GM18909 (cell line): Measurements from ENCODE around the gene GRSF1.
"Not testable (repeated sequence)": the region's sequence is repeated elsewhere in the genome, so short reads cannot be mapped to it uniquely, and the experiment has no call there.

ENCODE experiments used
- ATAC-seq: cut with Tn5 transposase; IDR thresholded peaks from one replicate; pipeline ENCODE4 v1.9.1; 2021; ENCODE audit warnings: mild to moderate bottlenecking; ENCODE audit not compliant: unreplicated experiment, poor library complexity

GRSF1 gene, protein sequence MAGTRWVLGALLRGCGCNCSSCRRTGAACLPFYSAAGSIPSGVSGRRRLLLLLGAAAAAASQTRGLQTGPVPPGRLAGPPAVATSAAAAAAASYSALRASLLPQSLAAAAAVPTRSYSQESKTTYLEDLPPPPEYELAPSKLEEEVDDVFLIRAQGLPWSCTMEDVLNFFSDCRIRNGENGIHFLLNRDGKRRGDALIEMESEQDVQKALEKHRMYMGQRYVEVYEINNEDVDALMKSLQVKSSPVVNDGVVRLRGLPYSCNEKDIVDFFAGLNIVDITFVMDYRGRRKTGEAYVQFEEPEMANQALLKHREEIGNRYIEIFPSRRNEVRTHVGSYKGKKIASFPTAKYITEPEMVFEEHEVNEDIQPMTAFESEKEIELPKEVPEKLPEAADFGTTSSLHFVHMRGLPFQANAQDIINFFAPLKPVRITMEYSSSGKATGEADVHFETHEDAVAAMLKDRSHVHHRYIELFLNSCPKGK

DNA sequence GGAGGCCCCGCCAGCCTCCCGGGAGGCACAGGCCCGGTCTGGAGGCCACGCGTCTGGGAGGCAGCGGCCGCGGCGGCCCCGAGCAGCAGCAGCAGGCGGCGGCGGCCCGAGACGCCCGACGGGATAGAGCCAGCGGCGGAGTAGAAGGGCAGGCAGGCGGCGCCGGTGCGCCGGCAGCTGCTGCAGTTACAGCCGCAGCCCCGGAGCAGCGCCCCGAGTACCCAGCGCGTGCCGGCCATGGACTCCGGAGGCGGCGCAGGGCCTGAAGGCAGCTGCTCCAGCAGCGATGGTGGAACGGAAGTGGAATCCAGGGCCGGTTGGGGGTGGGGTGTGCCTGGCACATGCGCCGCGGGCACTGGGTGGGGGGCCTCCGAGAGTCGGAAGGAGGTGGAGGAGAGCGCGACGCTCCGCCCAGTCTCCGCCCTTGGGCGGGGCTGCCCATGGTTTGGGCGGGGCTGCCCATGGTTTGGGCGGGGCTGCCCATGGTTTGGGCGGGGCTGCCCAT, at the start of gene GRSF1:
TSS of gene GRSF1 (minus strand) at position 302 of the 505 bp plus-strand sequence. CDS start at position 239, 63 bp downstream.
- ATAC-seq, result peak; percentile 69

DNA sequence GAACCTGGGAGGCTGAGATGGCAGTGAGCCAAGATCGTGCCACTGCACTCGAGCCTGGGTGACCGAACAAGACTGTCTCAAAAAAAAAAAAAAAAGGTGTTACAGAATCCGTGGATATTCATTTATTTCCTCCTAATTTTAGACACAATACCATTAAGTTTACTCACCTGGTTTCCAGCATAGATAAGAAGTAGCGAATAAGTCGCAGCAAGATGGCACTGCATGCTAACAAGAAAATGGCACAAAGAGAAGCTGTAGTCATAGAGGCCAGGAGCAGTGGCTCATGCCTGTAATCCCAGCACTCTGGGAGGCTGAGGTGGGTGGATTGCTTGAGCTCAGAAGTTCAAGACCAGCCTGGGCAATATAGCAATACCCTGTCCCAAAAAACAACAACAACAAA, 45.5 kb upstream of the GRSF1 start:
- ATAC-seq, result no peak

DNA sequence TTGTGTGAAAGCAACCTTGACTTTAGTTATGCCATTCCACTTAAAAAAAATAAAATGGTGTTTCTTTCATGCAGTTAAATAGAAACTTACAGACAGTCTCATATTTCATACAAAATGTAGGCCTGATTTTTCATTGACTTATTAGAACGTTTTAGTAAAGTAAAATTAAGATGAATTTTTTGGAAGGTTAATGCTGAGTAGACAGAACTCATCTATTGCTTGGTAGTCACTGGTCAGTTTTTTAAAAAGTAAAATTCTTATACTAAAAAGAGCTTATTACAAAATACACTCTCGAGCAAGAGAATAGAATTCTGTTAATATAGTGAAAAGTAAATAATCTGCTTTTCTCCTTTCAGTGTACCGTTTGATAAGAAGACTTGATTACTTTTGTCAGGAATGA, 41.0 kb upstream of the GRSF1 start:
- ATAC-seq, result no peak

DNA sequence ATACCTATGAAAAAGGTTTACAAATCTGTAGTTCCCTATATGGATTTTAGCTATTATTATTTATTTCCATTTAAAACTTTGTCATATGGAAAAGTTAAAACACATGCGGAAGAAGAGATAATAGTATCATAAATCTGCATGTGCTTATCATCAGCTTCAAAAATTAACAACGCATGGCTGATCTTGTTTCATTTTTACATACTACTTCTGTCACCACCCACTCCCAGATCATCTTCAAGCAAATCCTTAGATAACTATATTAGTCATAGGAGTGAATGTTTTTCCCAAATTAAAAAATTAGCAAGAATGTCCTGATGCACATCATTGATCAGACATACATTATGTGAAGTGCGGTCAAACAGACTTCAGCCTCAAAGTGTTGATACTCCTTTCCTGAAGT, 37.9 kb upstream of the GRSF1 start:
- no peak for ATAC-seq

DNA sequence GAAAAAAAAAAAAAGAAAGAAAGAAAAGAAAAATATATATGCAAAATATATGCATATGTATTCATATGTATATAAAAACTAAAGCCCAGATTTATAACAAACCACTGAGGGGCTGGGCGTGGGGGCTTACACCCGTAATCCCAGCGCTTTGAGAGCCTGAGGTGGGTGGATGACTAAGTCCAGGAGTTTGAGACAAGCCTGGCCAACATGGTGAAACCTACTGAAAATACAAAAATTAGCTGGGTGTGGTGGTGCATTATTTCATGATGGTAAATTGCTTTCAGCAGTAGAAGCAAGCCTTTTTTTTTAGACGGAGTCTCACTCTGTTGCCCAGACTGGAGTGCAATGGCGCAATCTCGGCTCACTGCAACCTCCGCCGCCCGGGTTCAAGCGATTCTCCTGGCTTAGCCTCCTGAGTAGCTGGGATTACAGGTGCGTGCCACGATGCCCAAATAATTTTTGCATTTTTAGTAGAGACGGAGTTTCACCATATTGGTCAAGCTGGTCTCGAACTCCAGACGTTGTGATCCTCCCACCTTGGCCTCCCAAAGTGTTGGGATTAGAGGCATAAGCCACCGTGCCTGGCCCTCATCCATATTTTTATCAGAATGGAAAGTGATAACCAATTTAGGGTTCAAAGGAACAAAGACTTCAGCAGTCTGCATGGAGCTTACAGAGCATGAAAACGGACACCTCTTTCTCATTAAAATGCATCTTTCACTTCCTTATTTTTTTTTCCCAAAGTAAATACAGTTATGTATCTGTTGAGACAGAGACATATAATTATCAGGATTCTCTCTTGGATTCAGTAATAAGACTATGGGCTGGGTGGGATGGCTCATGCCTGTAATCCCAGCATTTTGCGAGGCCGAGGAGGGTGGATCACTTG, 34.8 kb upstream of the GRSF1 start:
- ATAC-seq, result peak; percentile 80

DNA sequence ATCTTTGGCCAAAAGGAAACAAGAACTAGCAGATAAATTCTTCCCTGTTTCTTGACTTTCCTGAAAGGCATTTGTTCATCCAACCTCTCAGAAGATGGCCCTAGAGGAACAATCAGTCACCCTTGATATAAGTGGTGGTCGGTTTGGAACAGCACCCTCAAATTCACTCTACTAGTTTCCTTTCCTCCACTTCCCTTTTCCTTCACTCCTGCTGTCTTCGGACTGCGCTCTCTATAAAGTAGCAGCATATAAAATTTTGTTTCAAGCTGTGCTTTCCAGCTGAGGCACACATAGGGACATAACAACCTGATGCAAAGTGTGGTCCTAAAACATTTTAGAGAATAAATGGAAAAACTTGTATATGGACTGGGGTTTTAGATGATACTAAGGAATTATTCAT, 33.5 kb upstream of the GRSF1 start:
- no peak for ATAC-seq

DNA sequence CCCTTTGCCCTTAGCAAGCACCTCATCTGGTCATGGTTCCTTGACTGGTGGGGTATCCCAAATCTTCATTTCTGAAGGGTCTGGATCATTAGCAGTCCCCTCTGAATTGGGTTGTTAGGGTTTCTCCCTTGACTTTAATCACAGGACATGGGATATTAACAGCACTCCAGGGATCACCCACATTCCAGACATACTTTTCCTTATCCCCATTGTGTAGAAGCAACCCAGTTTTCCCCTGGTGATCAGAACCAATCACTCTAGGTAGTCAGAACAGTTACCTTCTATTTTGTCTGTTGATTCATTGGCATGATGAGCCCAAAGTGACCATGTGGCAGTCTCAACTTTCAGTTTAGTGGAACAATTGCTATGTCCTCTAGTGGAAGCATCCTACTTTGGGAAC, 29.1 kb upstream of the GRSF1 start:
- ATAC-seq, result no peak

DNA sequence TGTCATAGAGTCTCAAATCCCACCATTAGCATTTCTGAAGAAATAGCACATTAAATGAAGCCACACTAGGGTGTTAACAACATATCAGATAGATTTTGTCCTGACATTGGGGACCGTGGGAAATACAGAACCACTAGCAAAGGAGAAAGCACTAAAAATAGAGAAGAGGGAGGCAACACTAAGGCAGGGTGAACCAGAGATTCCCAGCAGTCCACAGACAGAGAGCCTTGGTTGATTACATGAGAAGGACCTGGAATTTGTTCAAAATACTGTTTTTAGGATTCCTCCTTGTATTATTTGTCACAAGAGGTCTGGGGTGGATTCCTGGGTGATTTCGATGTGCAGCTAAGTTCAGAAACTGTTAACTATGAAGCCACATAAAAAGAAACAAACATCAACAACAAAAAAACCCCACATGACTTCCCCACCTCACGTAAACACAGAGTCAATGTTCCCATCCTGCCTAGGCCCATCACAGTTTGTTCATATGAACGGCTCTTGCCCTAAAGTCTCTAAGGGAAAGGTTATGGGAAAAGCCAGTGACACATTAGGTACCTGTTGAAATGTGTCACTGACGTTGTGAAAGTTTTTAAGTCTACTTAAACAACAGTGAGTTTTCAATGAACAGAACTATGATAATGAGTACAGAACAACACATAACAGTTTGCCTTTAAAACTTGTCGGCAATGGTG, 23.6 kb upstream of the GRSF1 start:
- ATAC-seq, result peak; percentile 64

DNA sequence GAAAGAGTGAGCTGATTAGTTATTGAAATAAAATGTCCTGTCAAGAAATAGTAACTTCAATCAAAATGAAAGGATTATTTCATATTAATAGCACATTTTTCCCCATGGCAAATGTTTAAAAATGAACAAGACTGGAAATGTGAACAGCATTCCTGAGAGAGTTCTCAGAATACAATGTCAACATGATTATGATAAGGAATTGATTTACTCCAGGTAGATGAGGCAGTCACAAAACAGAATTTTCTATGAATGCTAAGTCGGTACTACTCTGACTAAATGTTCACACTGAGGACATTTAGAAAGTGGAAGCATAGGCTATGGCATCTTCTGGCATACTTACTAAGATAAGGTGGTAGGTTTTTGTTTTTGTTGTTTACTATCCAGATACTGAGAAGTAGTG, 19.4 kb upstream of the GRSF1 start:
- no peak for ATAC-seq

DNA sequence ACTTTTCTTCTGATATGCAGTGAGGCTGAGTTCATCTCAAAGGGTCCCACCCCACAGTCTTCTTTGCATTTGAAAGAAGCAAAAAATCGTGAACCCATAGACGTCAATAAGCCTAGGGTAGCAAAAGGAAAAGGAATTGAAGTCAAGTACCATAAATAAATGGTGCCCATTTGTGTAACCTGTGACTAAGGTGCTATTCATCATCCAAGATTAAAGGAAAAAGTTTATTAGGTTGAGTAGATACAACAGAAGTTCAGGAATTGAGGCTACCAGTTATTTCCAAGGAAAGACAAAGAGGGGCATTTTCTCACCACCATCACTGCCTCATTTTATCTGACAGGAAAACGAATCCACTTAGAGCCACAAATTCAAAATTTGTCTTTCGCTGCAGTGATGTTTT, 18.8 kb upstream of the GRSF1 start:
- ATAC-seq, result no peak

DNA sequence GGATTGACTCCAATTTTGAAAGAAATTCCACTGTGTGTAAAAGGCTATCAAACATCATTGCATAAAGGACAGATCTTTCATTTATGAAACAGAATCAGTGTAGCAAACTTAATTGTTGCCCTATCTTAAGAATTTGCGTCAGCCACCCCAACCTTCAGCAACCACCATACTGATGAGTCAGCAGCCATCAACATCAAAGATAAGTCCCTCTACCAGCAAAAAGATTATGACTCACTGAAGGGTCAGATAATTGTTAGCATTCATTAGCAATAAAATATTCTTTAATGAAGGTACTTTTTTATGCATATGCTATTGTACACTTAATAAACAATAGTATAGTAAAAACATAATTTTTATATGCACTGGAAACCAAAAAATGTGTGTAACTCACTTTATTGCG, 15.8 kb upstream of the GRSF1 start:
- no peak for ATAC-seq

DNA sequence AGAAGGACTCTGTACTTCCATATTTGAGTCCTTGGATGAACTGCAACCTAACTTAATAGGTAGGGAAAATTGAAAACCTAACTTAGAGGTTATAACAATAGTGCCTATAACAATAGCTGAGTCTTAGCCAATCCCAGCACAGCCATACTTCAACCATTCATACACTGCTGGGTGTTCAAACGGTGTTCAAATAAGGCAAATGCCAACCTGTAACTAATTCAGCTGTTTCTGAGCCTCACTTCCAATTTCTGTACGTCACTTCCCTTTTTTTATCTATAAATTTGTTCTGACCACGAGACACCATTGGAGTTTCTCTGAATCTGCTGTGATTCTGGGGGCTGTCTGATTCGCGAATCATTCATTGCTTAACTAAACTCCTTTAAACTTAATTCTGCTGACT, 9.6 kb upstream of the GRSF1 start:
- ATAC-seq, result no peak

DNA sequence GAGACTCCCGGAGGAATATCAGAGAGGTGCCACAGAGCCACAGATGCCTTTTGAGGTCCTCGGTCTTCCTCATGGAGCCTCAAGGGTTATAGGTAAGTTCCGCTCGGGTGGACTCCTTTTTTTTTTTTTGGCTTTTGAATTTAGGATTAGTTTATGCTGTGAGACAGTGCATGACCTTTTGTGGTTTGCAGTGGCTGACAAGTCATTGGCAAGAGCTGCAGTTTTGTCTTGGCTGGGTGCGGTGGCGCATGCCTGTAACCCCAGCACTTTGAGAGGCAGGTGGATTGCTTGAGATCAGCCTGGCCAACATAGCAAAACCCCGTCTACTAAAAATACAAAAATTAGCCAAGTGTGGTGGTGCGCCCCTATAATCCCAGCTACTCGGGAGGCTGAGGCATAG, 4.5 kb upstream of the GRSF1 start:
- peak; percentile 38 for ATAC-seq

DNA sequence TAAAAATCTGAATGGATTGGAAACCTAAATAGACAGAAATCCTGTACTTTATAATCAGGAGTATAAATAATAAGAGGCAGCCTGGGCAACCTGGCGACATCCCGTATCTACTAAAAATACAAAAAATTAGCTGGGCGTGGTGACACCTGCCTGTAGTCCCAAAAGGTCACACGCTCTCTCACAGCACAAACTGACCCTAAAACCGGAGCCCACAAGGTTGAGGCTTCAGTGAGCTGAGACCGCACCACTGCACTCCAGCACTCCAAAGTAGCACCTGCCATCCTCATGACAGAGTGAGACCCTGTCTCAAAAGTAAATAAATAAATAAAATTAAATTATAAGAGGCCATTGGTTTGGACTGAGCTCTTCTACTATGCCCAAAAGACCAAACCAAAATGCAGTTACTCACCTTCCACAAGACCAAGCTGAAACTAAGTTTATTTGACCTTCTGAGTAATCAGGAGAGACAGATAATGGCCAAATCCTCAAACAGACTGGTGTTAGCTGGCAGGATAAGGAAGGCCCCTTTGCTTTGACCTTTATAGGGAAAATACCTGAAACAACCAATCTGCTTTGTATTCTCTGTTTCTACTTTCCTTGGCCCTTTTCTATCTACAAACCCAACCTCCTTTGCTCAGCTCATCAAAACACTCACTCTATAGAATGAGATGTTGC, 3.2 kb upstream of the GRSF1 start:
- peak; percentile 27 for ATAC-seq

DNA sequence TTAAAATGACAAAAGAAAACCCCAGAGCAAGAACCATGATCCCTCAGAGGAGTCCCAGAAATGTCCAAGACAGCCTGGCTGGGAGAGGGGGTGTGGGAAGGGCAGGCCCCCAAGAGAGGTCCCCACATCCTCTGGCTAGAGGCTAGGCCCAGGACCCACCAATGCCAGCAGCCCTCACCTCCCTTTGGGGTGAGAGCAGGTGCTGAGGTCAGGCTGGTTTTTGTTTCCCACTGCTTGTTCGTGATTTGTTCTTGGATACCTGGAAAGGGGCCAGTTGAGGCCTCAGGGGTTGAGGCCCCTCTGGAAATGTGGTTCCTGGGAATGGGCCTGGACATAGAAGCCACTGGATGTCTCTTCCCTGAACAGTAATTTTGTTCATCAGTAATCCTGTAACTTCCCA, 2.3 kb upstream of the GRSF1 start:
- ATAC-seq, result no peak

DNA sequence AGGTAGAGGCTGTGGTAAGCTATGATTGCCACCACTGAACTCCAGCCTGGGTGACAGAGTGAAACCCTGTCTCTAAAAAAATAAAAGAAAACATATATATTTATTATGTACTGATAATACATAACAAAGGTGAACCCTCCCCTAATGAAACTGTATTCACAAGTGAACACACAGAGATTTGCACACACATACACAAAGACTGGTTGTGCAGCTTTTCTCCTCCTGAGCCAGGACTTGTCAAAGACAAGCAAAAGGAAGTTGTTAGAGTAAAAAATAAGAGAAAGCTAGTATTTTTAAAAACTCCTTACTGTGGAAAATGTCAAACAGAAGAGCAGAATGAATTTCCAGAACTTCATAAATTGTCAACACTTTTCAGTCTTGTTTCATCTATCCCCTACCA, 1.5 kb upstream of the GRSF1 start:
- ATAC-seq, result no peak

DNA sequence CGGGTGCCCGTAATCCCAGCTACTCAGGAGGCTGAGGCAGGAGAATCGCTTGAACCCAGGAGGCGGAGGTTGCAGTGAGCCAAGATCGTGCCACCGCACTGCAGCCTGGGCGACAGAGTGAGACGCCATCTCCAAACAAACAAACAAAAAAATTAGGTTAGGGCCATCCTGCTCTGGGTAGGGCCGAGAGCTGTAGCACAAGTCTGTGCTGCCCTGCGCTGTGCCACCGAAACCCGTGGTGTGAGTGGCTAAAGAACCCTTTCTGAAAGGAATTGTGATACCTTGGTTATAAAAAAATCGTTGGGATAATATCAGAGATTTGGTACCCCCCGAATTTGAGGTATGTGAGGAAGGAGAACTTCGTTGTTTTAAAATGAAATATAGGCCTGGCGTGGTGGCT, 941 bp upstream of the GRSF1 start:
- ATAC-seq, result not testable (repeated sequence)

DNA sequence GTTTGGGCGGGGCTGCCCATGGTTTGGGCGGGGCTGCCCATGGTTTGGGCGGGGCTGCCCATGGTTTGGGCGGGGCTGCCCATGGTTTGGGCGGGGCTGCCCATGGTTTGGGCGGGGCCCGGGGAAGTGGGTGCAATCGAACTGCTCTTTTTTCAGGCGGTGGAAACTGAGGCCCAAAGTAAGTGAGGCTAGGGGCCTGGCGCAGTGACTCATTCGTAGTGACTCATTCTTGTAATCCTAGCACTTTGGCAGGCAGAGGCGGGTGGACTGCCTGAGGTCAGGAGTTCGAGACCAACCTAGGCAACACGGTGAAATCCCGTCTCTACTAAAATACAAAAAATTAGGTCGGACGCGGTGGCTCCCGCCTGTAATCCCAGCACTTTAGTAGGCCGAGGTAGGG, 447 bp upstream of the GRSF1 start:
- not testable (repeated sequence) for ATAC-seq

DNA sequence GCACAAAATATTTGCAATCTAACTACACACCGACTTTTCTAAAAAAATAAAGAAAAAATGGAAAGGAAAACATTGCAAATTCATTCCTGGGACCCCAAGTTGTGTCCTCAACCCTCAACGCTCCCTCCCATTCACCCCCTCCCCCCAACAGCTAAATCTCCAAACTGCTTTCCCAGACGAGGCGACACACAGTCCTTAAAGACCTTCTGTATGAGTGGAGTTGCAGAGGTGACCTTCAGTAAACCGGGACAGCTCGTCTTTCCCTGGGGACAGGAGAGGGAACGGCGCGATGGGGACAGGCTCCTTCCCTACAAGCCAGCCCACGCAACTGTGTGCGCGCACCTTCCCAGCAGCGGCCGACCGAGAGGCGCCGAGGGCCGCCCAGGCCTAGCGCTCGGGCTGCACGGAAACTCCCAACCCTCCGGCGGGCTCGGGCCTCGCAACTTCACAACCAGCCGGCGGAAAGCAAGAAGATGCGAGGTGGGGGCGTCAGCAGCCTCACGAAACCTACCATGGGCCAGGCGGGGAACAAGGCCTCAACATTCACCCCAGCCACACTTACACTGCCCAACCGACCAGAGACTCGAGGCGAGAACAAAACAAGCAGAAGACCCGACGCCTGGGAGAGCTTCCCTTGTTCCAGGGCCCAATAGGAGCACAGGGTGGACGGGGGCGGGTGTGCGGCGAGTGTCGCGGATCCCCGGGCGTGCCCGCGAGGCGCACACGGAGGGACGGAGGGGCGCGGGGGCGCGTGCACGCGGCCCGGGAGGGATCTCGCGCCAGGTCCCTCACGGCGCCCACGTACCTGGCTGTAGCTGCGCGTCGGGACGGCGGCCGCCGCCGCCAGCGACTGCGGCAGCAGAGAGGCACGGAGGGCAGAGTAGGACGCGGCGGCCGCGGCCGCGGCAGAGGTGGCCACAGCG, 763 bp downstream of the GRSF1 start:
- peak; percentile 62 for ATAC-seq
